HepG2 (cell line): ENCODE measurements around the gene SNAP29. TPM values are rescaled to one million over a fixed set of nuclear protein-coding genes. Genes with fewer than 3 reads are reported as not detected.
A peak's percentile ranks its signal among the peaks of the same experiment; 100 is the strongest.

ENCODE experiments used
- ATAC-seq: fragments of 200-7000 bp; cut with Tn5 transposase; 3 replicates; pipeline ENCODE4 v1.9.1; 2020; ENCODE audit warnings: mild to moderate bottlenecking, moderate library complexity
- BruUV-seq: library from RNA; stranded (reverse); fragments of 400-500 nt; replicated peaks from 2 replicates; lab custom pipeline; 2021; lab: Mats Ljungman, UMichigan
- CTCF ChIA-PET: fragments of 300-600 bp; formaldehyde crosslinking; extraction: SDS; loops from one replicate; lab custom pipeline; 2021; ENCODE audit warnings: low total read pairs, inconsistent platforms, low intra/inter-chr PET ratio; lab: Yijun Ruan, JAX
- POLR2A ChIA-PET: fragments of 350-600 bp; sonication (Branson Sonifier 250); formaldehyde crosslinking; loops from one replicate; lab custom pipeline; 2020; ENCODE audit warnings: antibody characterized with exemption, inconsistent platforms; lab: Yijun Ruan, JAX
- DNase-seq: peaks from one replicate; pipeline ENCODE4 v3.0.0-alpha.2; 2015; ENCODE audit warnings: low spot score
- FAIRE-seq: peaks from 3 replicates; lab custom pipeline; 2011; peaks lifted over from hg19 to GRCh38; lab: Jason Lieb, UNC
- H2AFZ ChIP-seq: one replicate; pipeline ENCODE4 v1.6.1; 2011; ENCODE audit warnings: low read length, inconsistent platforms
- H3K27ac ChIP-seq: fragments of 300-600 bp; 3 replicates; pipeline ENCODE4 v1.8.0; 2011; ENCODE audit warnings: mixed run types, mild to moderate bottlenecking, mixed read lengths, low read length, inconsistent platforms; ENCODE audit not compliant: insufficient read depth; ENCODE audit errors: extremely low read length
- H3K27me3 ChIP-seq, 2 experiments: fragments of 200-600 bp in 1 of 2; 2 replicates in 1 of 2; 3 replicates in 1 of 2; pipeline versions ENCODE4 v1.6.0 to v1.8.0; 2011; ENCODE audit warnings: low read length in 2 of 2, mild to moderate bottlenecking in 2 of 2, moderate library complexity in 2 of 2, inconsistent platforms in 1 of 2; ENCODE audit not compliant: insufficient read depth in 2 of 2, control insufficient read depth in 1 of 2
- H3K36me3 ChIP-seq, 2 experiments: fragments of 200-600 bp in 1 of 2; replicated peaks in 1 of 2; 2 replicates in 1 of 2; 3 replicates in 1 of 2; pipeline versions ENCODE4 v1.5.1 to v1.8.0; 2011; ENCODE audit warnings: low read length in 2 of 2, inconsistent platforms in 1 of 2; ENCODE audit not compliant: insufficient read depth in 2 of 2, control insufficient read depth in 1 of 2
- H3K4me1 ChIP-seq: 2 replicates; pipeline ENCODE4 v1.5.1; 2012; ENCODE audit warnings: low read length, inconsistent platforms; ENCODE audit not compliant: insufficient read depth
- H3K4me2 ChIP-seq: 2 replicates; pipeline ENCODE4 v1.6.0; 2011; ENCODE audit warnings: low read depth, low read length, inconsistent platforms
- H3K4me3 ChIP-seq, 3 experiments: fragments of 200-600 bp in 1 of 3; sonication (generic), shearing (Covaris generic) in 1 of 3; replicated peaks in 1 of 3; 2 replicates each; pipeline ENCODE4 v1.5.1; 2011 to 2016; ENCODE audit warnings: low read length in 3 of 3, inconsistent platforms in 2 of 3, low read depth in 2 of 3, mild to moderate bottlenecking in 2 of 3, control low read depth in 1 of 3, mixed read lengths in 1 of 3; ENCODE audit not compliant: insufficient read depth in 1 of 3
- H3K79me2 ChIP-seq: one replicate; pipeline ENCODE4 v1.6.1; 2011; ENCODE audit warnings: low read length, inconsistent platforms; ENCODE audit not compliant: insufficient read depth
- H3K9ac ChIP-seq: 2 replicates; pipeline ENCODE4 v1.6.0; 2011; ENCODE audit warnings: mild to moderate bottlenecking, low read depth, low read length, inconsistent platforms; ENCODE audit not compliant: insufficient read depth
- H3K9me3 ChIP-seq: 2 replicates; pipeline ENCODE4 v1.5.1; 2012; ENCODE audit warnings: mild to moderate bottlenecking, low read length
- H4K20me1 ChIP-seq: 2 replicates; pipeline ENCODE4 v1.6.0; 2011; ENCODE audit warnings: inconsistent platforms, mild to moderate bottlenecking, low read length, moderate library complexity; ENCODE audit not compliant: insufficient read depth
- ASH2L ChIP-seq: fragments of 300-600, 200-600 bp; sonication (generic); IDR thresholded peaks from 2 replicates; pipeline ENCODE4 v1.7.0; 2017; ENCODE audit warnings: low read depth, mild to moderate bottlenecking, moderate library complexity, mixed read lengths, low read length; ENCODE audit not compliant: insufficient read length
- GRHL1 ChIP-seq: sonication (generic); formaldehyde crosslinking; conservative IDR thresholded peaks from 2 replicates; pipeline ENCODE4 v1.8.0; 2022; ENCODE audit warnings: missing genetic modification reagents
- HIC2 ChIP-seq: sonication (generic); formaldehyde crosslinking; IDR thresholded peaks from 2 replicates; pipeline ENCODE4 v1.9.0; 2022; ENCODE audit warnings: low read depth, missing genetic modification reagents
- MAFK ChIP-seq, 2 experiments: IDR thresholded peaks in 1 of 2; conservative IDR thresholded peaks in 1 of 2; 2 replicates each; pipeline ENCODE4 v1.6.1; 2011; ENCODE audit warnings: improper control_type of control experiment in 2 of 2, low read length in 2 of 2
- MBD4 ChIP-seq: IDR thresholded peaks from 2 replicates; pipeline ENCODE4 v1.6.1; 2012; ENCODE audit warnings: low read length, inconsistent platforms, borderline replicate concordance
- MBNL3 ChIP-seq: fragments of 250-450 bp; sonication (Bioruptor Pico); conservative IDR thresholded peaks from 2 replicates; pipeline ENCODE4 v1.8.0; 2022; ENCODE audit warnings: mild to moderate bottlenecking, inconsistent platforms
- NCOA1 ChIP-seq: sonication (generic); formaldehyde crosslinking; IDR thresholded peaks from 2 replicates; pipeline ENCODE4 v1.9.0; 2021; ENCODE audit warnings: missing genetic modification reagents
- NR2F6 ChIP-seq, 2 experiments: IDR thresholded peaks; 2 replicates each; pipeline ENCODE4 v1.6.1; 2016; ENCODE audit warnings: antibody characterized with exemption in 1 of 2, mild to moderate bottlenecking in 1 of 2
- STAT5B ChIP-seq: sonication (generic); formaldehyde crosslinking; IDR thresholded peaks from 2 replicates; pipeline ENCODE4 v1.4.0; 2020; ENCODE audit warnings: missing genetic modification reagents
- THAP9 ChIP-seq: sonication (generic); formaldehyde crosslinking; IDR thresholded peaks from 2 replicates; pipeline ENCODE4; 2020; ENCODE audit warnings: missing genetic modification reagents, mild to moderate bottlenecking, borderline replicate concordance
- ZBTB33 ChIP-seq: sonication (generic); formaldehyde crosslinking; IDR thresholded peaks from 2 replicates; pipeline ENCODE4 v1.4.0; 2020; ENCODE audit warnings: missing genetic modification reagents
- ZFP36 ChIP-seq: fragments of 150-350 bp; IDR thresholded peaks from 2 replicates; pipeline ENCODE4 v1.6.1; 2018; ENCODE audit warnings: borderline replicate concordance, low read length, low read depth; ENCODE audit not compliant: partially characterized antibody
- ZMAT3 ChIP-seq: sonication (generic); formaldehyde crosslinking; conservative IDR thresholded peaks from 2 replicates; pipeline ENCODE4 v1.7.0; 2021; ENCODE audit warnings: missing genetic modification reagents
- ZNF101 ChIP-seq: sonication (generic); formaldehyde crosslinking; IDR thresholded peaks from 2 replicates; pipeline ENCODE4 v1.4.0; 2020; ENCODE audit warnings: mild to moderate bottlenecking, low read depth, missing genetic modification reagents, borderline replicate concordance
- ZNF225 ChIP-seq: sonication (generic); formaldehyde crosslinking; IDR thresholded peaks from 2 replicates; pipeline ENCODE4 v1.4.0; 2020; ENCODE audit warnings: mild to moderate bottlenecking, missing genetic modification reagents
- ZNF558 ChIP-seq: sonication (generic); formaldehyde crosslinking; IDR thresholded peaks from 2 replicates; pipeline ENCODE4 v1.9.0; 2022; ENCODE audit warnings: mild to moderate bottlenecking, missing genetic modification reagents, borderline replicate concordance
- ZNF775 ChIP-seq: sonication (generic); formaldehyde crosslinking; IDR thresholded peaks from 2 replicates; pipeline ENCODE4 v1.4.0; 2020; ENCODE audit warnings: missing genetic modification reagents, mild to moderate bottlenecking, moderate library complexity, borderline replicate concordance
- WGBS: methylation state at CpG from one replicate; pipeline ENCODE4 v1.1.6; 2017; ENCODE audit warnings: low lambda C conversion rate; 5-methylcytosine and 5-hydroxymethylcytosine counted together
- in situ Hi-C: cut with HindIII; loops from 2 replicates; pipeline ENCODE4 v1.10.0; 2017; ENCODE audit warnings: low pct_unique_long_range_greater_than_20kb; ENCODE audit not compliant: extremely low pct_ligation_motif_present
- intact Hi-C: fragments of 100-400 bp; cut with micrococcal nuclease; formaldehyde crosslinking; loops from one replicate; pipeline ENCODE4 v1.10.0; 2022; ENCODE audit not compliant: unreplicated experiment
- polyA plus RNA-seq, 8 experiments: library from polyadenylated mRNA; depleted of rRNA in 3 of 8; stranded (reverse) in 7 of 8; unstranded in 1 of 8; fragments of >200 nt; fragmentation: Illumina TruSeq in 4 of 8; extraction: Trizol in 4 of 8; gene quantifications; 2 replicates each; pipeline versions ENCODE4 v1.2.1 to v1.2.3, GENCODE V29; 2011 to 2016; ENCODE audit warnings: low read depth in 4 of 8, missing spikeins in 1 of 8, mixed read lengths in 1 of 8; ENCODE audit not compliant: insufficient read depth in 1 of 8
- total RNA-seq, 5 experiments: library from RNA; depleted of rRNA; stranded (reverse); fragments of >200 nt; fragmentation: Illumina TruSeq; extraction: Trizol; gene quantifications; 2 replicates each; pipeline ENCODE4 v1.2.3, GENCODE V29; 2016; ENCODE audit warnings: low read depth in 1 of 5

Gene SNAP29
- total and polyA plus RNA-seq, 2 of the 13 experiments (the other 11 are each of a cell fraction or from before 2014, with no cell fraction given) = 12.3 to 30.7 TPM

- Histone ChIP-seq H3K4me1 (peaks cover 33% of the 10 kb centered on the region), H3K4me2 (no peak overlapping the region), H3K79me2 (no peaks in the 10 kb centered on the region), H3K9ac (no peak overlapping the region), H2AFZ (no peak overlapping the region), H4K20me1 (no peaks in the 10 kb centered on the region), H3K27me3 (no peaks in the 10 kb centered on the region), H3K4me3 (no peak overlapping the region), H3K36me3 (peaks cover 5 to 22% of the 10 kb centered on the region in 2 experiments; a peak in 4 of 5 replicates), H3K27ac (peak overlapping the region; percentile 53), H3K9me3 (no peaks in the 10 kb centered on the region)
- DNase-seq (no peak), FAIRE-seq (no peak), ATAC-seq (no peak)
- intact Hi-C loops (no loop called here), in situ Hi-C loops (no loop called here)
- no TSS peak for BruUV-seq
- WGBS = 99% methylated on average over 6 of the region's 6 CpGs
- POLR2A ChIA-PET = no interaction called here
- CTCF ChIA-PET = no interaction called here
- TF ChIP-seq HIC2 (no peak), ZNF101 (CRISPR knock-in tag) (no peak), MBNL3 (CRISPR knock-in tag) (no peak), MBD4 (no peak), ZMAT3 (CRISPR knock-in tag) (no peak), NR2F6 (IDR thresholded peaks at IDR 0.05) (no peak), NR2F6 (CRISPR knock-in tag; IDR thresholded peaks at IDR 0.05) (no peak), ASH2L (no peak), ZFP36 (no peak), ZNF225 (CRISPR knock-in tag) (no peak), MAFK (conservative IDR thresholded peaks at IDR 0.05 in 1 of 2, IDR thresholded peaks at IDR 0.05 in 1 of 2; ENCODE audit: low read length in 2 of 2) (no peak), STAT5B (CRISPR knock-in tag) (no peak), ZNF775 (no peak), NCOA1 (CRISPR knock-in tag) (no peak), GRHL1 (CRISPR knock-in tag) (no peak), THAP9 (CRISPR knock-in tag) (no peak), ZBTB33 (CRISPR knock-in tag) (no peak), ZNF558 (CRISPR knock-in tag) (no peak)
These were observed 33.2 kb upstream of the SNAP29 start for GRCh38 chr22:20825624-20826023.
